GM20000 (cell line): ENCODE measurements around the gene CCDC88C.
A peak's percentile ranks its signal among the peaks of the same experiment; 100 is the strongest.

Experiments
- DNase-seq: peaks from one replicate; pipeline ENCODE4 v3.0.0; 2012; ENCODE audit warnings: low spot score
- TF ChIP-seq, protein P1 (sequence below): IDR thresholded peaks from 2 replicates; pipeline ENCODE4 v1.5.1; 2012; ENCODE audit warnings: mild to moderate bottlenecking, control low read depth; ENCODE audit errors: extremely low read depth, missing control alignments

The CCDC88C gene

GRCh38 chr14:91320266-91320665, 97.4 kb downstream of the CCDC88C start:
- no peak for DNase-seq
- TF ChIP-seq, protein P1, sequence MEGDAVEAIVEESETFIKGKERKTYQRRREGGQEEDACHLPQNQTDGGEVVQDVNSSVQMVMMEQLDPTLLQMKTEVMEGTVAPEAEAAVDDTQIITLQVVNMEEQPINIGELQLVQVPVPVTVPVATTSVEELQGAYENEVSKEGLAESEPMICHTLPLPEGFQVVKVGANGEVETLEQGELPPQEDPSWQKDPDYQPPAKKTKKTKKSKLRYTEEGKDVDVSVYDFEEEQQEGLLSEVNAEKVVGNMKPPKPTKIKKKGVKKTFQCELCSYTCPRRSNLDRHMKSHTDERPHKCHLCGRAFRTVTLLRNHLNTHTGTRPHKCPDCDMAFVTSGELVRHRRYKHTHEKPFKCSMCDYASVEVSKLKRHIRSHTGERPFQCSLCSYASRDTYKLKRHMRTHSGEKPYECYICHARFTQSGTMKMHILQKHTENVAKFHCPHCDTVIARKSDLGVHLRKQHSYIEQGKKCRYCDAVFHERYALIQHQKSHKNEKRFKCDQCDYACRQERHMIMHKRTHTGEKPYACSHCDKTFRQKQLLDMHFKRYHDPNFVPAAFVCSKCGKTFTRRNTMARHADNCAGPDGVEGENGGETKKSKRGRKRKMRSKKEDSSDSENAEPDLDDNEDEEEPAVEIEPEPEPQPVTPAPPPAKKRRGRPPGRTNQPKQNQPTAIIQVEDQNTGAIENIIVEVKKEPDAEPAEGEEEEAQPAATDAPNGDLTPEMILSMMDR = no peak

DNA sequence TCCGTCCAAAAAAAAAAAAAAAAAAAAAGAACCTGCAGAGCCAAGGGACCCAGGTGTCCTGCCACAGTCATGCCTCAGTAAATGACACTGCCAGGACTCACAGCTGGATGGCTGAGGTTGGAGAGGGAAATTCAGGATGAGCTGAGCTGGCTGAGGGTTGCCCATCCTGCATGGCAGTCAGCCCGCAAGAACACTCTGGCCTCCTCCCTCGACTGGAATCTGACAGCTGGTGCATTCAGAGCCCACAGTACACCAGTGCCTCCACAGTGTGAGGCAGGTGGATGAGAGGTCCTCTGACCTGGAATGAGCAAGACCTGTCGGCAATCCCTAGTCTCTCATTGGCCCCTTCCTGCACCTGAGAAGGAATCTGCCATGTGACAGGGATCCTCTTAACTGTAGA, 98.7 kb downstream of the CCDC88C start:
- TF ChIP-seq, protein P1 = no peak
- DNase-seq = no peak

GRCh38 chr14:91317381-91318308, 100.0 kb downstream of the CCDC88C start:
- TF ChIP-seq, protein P1 = no peak
- DNase-seq = no peak

DNA sequence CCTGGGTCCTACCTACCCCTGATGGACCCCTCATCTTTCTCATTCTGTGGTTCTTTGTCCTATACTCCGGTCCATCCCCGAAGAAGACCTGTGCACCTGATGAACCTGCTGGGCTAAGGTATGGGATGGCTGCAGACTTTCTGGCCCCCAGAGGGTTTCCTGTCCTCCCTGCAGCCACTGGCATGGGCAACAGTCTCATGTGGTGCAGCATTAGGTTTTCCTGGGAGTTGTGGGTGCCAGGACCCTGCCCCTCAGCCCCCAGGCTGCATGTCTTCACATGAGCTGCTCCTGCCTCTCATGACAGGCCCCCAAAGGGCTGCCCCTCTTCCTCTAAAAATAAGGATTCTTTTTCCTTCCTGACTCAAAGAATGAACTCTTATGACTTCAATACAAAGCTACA, 100.9 kb downstream of the CCDC88C start:
- DNase-seq = no peak
- TF ChIP-seq, protein P1 = no peak

- TF ChIP-seq, protein P1 = no peak
- peak; percentile 89 for DNase-seq
These were observed 101.8 kb downstream of the CCDC88C start for GRCh38 chr14:91315844-91316267.

GRCh38 chr14:91313852-91314251, 103.8 kb downstream of the CCDC88C start:
- no peak for DNase-seq
- TF ChIP-seq, protein P1 = no peak

GRCh38 chr14:91313154-91313850, 104.3 kb downstream of the CCDC88C start:
- no peak for DNase-seq
- TF ChIP-seq, protein P1 = no peak
